Measurements from ENCODE around the gene TPCN2.

Gene TPCN2

DNA sequence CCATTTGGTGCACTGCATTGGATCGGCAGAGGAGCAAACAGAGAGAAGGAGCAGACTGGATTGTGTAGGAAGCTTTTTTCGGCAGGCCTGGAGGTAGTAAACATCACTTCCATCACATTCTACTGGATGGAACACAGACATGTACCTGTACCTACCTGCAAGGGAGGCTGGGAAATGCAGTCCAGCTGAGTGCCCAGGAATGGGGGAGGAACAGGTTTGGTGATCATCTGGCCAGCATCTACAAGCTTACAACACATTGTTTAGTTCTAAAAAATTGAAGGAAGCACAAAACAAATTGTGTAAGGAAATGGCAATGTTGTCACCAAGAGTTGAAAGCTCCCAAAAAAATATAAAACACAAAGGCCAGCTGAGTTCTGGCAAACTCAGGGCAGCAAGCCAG, 126.1 kb downstream of the TPCN2 start:
- no peak for TF ChIP-seq POLR2AphosphoS5 (IDR thresholded peaks at IDR 0.05; ENCODE audit: low read depth, low read length)
- TF ChIP-seq TAF1 (IDR thresholded peaks at IDR 0.05; ENCODE audit: borderline replicate concordance, low read depth, low read length), result no peak
- no peak for TF ChIP-seq POLR2A (IDR thresholded peaks at IDR 0.05; ENCODE audit: low read depth, low read length)
- DNase-seq (ENCODE audit: insufficient read length) (no peak), FAIRE-seq (no peak)

DNA sequence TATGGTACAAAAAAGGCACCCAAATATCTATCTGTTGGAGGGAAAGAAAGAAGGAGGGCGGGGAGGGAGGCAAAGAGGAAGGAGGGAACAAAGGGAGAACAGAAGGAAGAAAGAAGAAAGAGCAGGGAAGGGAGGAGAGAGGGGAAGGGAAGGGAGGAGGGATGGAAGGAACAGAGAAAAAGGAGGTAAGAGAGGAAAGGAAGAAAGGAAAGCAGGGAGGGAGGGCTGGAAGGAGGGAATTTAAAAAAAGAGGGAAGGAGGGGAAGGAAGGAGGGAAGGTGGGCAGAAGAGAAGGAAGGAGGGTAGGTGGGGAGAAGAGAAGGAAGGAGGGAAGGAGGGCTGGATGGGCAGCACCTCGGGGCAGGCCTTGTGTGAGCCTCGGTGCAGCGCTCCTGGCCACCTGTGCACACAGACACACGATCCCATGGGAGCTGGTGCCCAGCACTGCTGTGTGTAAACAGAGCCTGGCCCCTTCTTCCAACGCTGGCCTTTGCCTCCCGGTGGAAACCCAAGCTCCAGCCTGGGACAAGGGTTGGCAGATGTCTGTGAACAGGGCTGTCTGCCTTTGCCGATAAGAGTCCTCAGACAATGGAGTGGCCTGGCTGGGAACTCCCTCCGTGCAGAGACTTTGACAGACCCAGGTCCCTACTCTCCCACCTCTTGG, 130.2 kb downstream of the TPCN2 start:
- DNase-seq (ENCODE audit: insufficient read length), result no peak
- FAIRE-seq, result no peak
- no peak for TF ChIP-seq TAF1 (IDR thresholded peaks at IDR 0.05; ENCODE audit: borderline replicate concordance, low read depth, low read length)
- no peak for TF ChIP-seq POLR2A (IDR thresholded peaks at IDR 0.05; ENCODE audit: low read depth, low read length)
- TF ChIP-seq POLR2AphosphoS5 (IDR thresholded peaks at IDR 0.05; ENCODE audit: low read depth, low read length), result no peak

DNA sequence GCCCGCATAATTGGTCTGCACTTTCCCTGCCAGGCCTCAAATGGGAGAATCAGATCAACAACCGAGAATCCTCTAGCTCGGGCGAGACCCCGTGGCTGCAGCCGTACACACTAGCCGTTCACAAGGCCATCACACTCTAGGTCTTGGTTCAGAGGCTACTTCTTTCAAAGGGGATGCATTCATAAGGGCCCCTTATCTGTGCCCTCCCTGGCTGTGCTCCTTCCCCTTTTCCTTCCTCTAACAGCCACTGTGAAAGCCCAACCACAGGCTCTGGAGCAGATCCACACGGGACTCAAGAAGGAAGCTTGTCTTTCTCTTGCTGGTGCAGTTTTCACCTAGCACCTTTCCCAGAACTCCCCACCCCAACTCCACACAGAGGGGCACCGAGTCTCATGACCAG, 131.5 kb downstream of the TPCN2 start:
- no peak for TF ChIP-seq POLR2A (IDR thresholded peaks at IDR 0.05; ENCODE audit: low read depth, low read length)
- no peak for TF ChIP-seq POLR2AphosphoS5 (IDR thresholded peaks at IDR 0.05; ENCODE audit: low read depth, low read length)
- no peak for TF ChIP-seq TAF1 (IDR thresholded peaks at IDR 0.05; ENCODE audit: borderline replicate concordance, low read depth, low read length)
- FAIRE-seq, result no peak
- DNase-seq (ENCODE audit: insufficient read length), result no peak

DNA sequence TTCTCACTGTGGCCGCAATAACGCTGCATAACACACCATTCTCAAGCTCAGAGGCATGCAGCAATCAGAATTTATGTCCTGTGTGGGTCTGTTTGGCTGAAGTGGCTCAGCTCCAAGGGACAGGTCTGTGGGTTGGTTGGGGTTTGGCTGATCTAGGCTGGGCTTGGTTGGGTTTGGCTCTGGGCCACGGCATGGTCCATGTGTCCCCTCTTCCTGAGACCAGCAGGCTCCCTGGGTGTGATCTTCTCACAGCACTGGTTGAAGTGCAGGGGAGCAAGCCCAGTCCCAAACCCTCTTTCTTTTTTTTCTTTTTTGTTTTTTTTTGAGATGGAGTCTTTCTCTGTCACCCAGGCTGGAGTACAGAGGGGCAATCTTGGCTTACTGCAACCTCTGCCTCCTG, 132.0 kb downstream of the TPCN2 start:
- FAIRE-seq (no peak), DNase-seq (ENCODE audit: insufficient read length) (no peak)
- no peak for TF ChIP-seq TAF1 (IDR thresholded peaks at IDR 0.05; ENCODE audit: borderline replicate concordance, low read depth, low read length)
- TF ChIP-seq POLR2AphosphoS5 (IDR thresholded peaks at IDR 0.05; ENCODE audit: low read depth, low read length), result no peak
- no peak for TF ChIP-seq POLR2A (IDR thresholded peaks at IDR 0.05; ENCODE audit: low read depth, low read length)

DNA sequence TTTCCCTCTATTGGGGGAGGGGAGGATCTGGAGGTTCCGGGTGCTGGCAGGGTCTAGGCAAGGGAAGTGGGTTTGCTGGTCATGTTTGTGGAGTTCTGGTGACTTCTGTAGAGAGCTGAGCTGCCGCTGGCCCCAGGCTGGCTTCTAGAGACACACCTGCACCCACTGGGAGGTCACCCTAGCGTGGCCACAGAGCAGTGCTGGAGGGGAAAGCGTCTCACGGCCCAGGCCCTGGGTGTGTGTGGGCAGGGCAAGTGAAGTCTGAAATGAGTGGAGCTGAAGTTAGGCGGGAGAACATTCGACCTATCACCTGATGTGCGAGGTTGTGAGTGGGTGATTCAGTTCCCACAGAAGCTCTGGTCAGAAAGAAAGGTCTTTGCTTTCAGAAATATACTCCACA, 134.9 kb downstream of the TPCN2 start:
- TF ChIP-seq POLR2AphosphoS5 (IDR thresholded peaks at IDR 0.05; ENCODE audit: low read depth, low read length), result no peak
- TF ChIP-seq TAF1 (IDR thresholded peaks at IDR 0.05; ENCODE audit: borderline replicate concordance, low read depth, low read length), result no peak
- no peak for TF ChIP-seq POLR2A (IDR thresholded peaks at IDR 0.05; ENCODE audit: low read depth, low read length)
- FAIRE-seq (peak; percentile 36), DNase-seq (ENCODE audit: insufficient read length) (peak; percentile 38)
